Right lobe of liver (tissue), 6 donors: ENCODE data around the gene KCNK7. TPM values are rescaled to one million over a fixed set of nuclear protein-coding genes. Genes with fewer than 3 reads are reported as not detected.

Experiments used
- ATAC-seq, 4 donors: fragments of 200-7000 bp; cut with Tn5 transposase; one replicate each; pipeline ENCODE4 v1.9.1; 2020; ENCODE audit warnings: mild to moderate bottlenecking in 4 of 4, moderate library complexity in 4 of 4
- DNase-seq, 3 donors: peaks; one replicate each; pipeline ENCODE4 v3.0.0-alpha.2; 2020
- H3K27ac ChIP-seq, 3 donors: fragments of 200-600 bp; one replicate each; pipeline ENCODE4 v1.8.0; 2022
- H3K27me3 ChIP-seq, 2 donors: fragments of 200-600 bp; one replicate each; pipeline ENCODE4 v1.8.0; 2022
- H3K36me3 ChIP-seq, 4 donors: fragments of 200-600 bp; sonication (generic) in 1 of 4; one replicate each; pipeline versions ENCODE4 v1.5.1 to v1.8.0; 2017 to 2022; ENCODE audit warnings: control low read depth in 1 of 4
- H3K4me1 ChIP-seq, 4 donors: fragments of 200-600 bp; sonication (generic) in 1 of 4; one replicate each; pipeline versions ENCODE4 v1.5.1 to v1.8.0; 2017 to 2022; ENCODE audit warnings: control low read depth in 1 of 4
- H3K4me3 ChIP-seq, 3 donors: fragments of 200-600 bp; one replicate each; pipeline ENCODE4 v1.8.0; 2022
- H3K9me3 ChIP-seq, 4 donors: fragments of 200-600 bp; sonication (generic) in 1 of 4; one replicate each; pipeline versions ENCODE4 v1.5.1 to v1.8.0; 2017 to 2022; ENCODE audit warnings: control low read depth in 1 of 4
- CTCF ChIP-seq, 4 donors: fragments of 200-600 bp in 3 of 4; fragments of 450-650 bp in 1 of 4; IDR thresholded peaks; one replicate each; pipeline versions ENCODE4 v1.5.1 to v1.8.0; 2016 to 2022; ENCODE audit warnings: antibody characterized with exemption in 4 of 4, mild to moderate bottlenecking in 2 of 4
- POLR2A ChIP-seq: fragments of 450-650 bp; IDR thresholded peaks from one replicate; pipeline ENCODE4 v1.6.1; 2017; ENCODE audit warnings: antibody characterized with exemption, mild to moderate bottlenecking
- WGBS: methylation state at CpG from one replicate; pipeline ENCODE4 v1.1.6; 2018; ENCODE audit warnings: low coverage, low lambda C conversion rate; ENCODE audit not compliant: insufficient coverage; ENCODE audit errors: missing lambda C conversion rate; 5-methylcytosine and 5-hydroxymethylcytosine counted together
- intact Hi-C, 2 donors: fragments of 100-400 bp; cut with DNase I; formaldehyde crosslinking; loops; one replicate each; pipeline versions ENCODE4 v1.11.2 to v1.14.1; 2022
- total RNA-seq, 6 experiments: library from RNA; depleted of rRNA in 2 of 6; stranded (reverse); fragments of >200 nt in 2 of 6; fragmentation: NEBNext Ultra II Directional in 3 of 6; extraction: Animal tissue kit (Norgen Biotek cat#: 25700) in 3 of 6; gene quantifications; one replicate each; pipeline versions ENCODE4 v1.1.0 to v1.2.4, GENCODE V29; 2016 to 2023
- donor health status: DM: no; HTN: yes; CAD: no.
- donor health status: DM: no; HTN: no; CAD: no.
- donor health status: DM: no; HTN: no; CAD: no.
- donor health status: DM: no; HTN: yes; CAD: no.
- donor health status: DM: no; HTN: yes; CAD: no.

The KCNK7 gene
- total RNA-seq, 6 experiments from 2014 or later = 0.31 TPM; not detected in 5

GRCh38 chr11:65617136-65617850 lies 21.7 kb upstream of the KCNK7 start:
- 93% methylated on average over 3 of the region's 17 CpGs for WGBS
- TF ChIP-seq POLR2A (no peak), CTCF (IDR thresholded peaks at IDR 0.05) (no peak)
- Histone ChIP-seq H3K9me3 (no peaks in the 10 kb centered on the region), H3K4me1 (peaks cover 0 to 18% (median 9%) of the 10 kb centered on the region in 4 donors), H3K27me3 (no peaks in the 10 kb centered on the region), H3K27ac (no peak overlapping the region), H3K4me3 (peak overlapping the region in 1 of 3 donors; percentile 95), H3K36me3 (peaks cover 0 to 31% (median 13%) of the 10 kb centered on the region in 4 donors)
- intact Hi-C loops = no loop called here
- ATAC-seq = no peak
- no peak for DNase-seq

GRCh38 chr11:65616575-65617001 lies 21.0 kb upstream of the KCNK7 start:
- 38% methylated on average over 7 of the region's 10 CpGs for WGBS
- intact Hi-C loops = no loop called here
- no peak overlapping the region for H3K27ac ChIP-seq

GRCh38 chr11:65615950-65616574 lies 20.5 kb upstream of the KCNK7 start:
- no peaks in the 10 kb centered on the region for H3K9me3 ChIP-seq
- H3K36me3 ChIP-seq = peaks cover 0 to 31% (median 13%) of the 10 kb centered on the region in 4 donors
- DNase-seq (no peak), ATAC-seq (no peak)
- intact Hi-C loops = no loop called here
- H3K27ac ChIP-seq = peak overlapping the region; percentile 49 to 78 (median 73)
- peaks cover 0 to 30% (median 14%) of the 10 kb centered on the region in 4 donors for H3K4me1 ChIP-seq
- TF ChIP-seq POLR2A (no peak), CTCF (IDR thresholded peaks at IDR 0.05) (no peak)
- no peaks in the 10 kb centered on the region for H3K27me3 ChIP-seq
- 0% methylated on average over 16 of the region's 50 CpGs for WGBS
- H3K4me3 ChIP-seq = peak overlapping the region; percentile 79 to 97 (median 95)

More at GRCh38 chr11:65616575-65617001, 21.0 kb upstream of the KCNK7 start:
- Histone ChIP-seq H3K36me3 (peaks cover 0 to 31% (median 13%) of the 10 kb centered on the region in 4 donors), H3K27me3 (no peaks in the 10 kb centered on the region), H3K4me1 (peaks cover 0 to 25% (median 12%) of the 10 kb centered on the region in 4 donors), H3K4me3 (peak overlapping the region; percentile 79 to 97 (median 95)), H3K9me3 (no peaks in the 10 kb centered on the region)
- ATAC-seq = no peak
- DNase-seq = no peak
- TF ChIP-seq POLR2A = no peak
- no peak for TF ChIP-seq CTCF (IDR thresholded peaks at IDR 0.05)

- Histone ChIP-seq H3K4me3 (peak within 1 kb of the TSS; percentile 99), H3K36me3 (peaks cover 0 to 32% (median 13%) of the 10 kb centered on the region in 4 donors)
Measured at GRCh38 chr11:65615229-65615949, 19.8 kb upstream of the KCNK7 start, which contains the start of gene PCNX3. Gene PCNX3 (plus strand): TSS chr11:65615776. CDS start chr11:65616312, 536 bp downstream.

More at GRCh38 chr11:65615229-65615949, 19.8 kb upstream of the KCNK7 start, which contains the start of gene PCNX3:
- under 1% methylated on average over 28 of the region's 55 CpGs for WGBS
- intact Hi-C loops = no loop called here
- DNase-seq = peak; percentile 100
- peaks cover 0 to 34% (median 14%) of the 10 kb centered on the region in 4 donors for H3K4me1 ChIP-seq
- peak; percentile 74 to 86 (median 84) for ATAC-seq
- H3K27me3 ChIP-seq = no peaks in the 10 kb centered on the region
- no peak for TF ChIP-seq CTCF (IDR thresholded peaks at IDR 0.05)
- peak; percentile 58 for TF ChIP-seq POLR2A
- H3K27ac ChIP-seq = peak within 1 kb of the TSS; percentile 77 to 96 (median 95)
- no peaks in the 10 kb centered on the region for H3K9me3 ChIP-seq
